Measurements from ENCODE around the gene ACYP2. TPM values are rescaled to one million over a fixed set of nuclear protein-coding genes. Genes with fewer than 3 reads are reported as not detected.

The ACYP2 gene
- total RNA-seq, 8 experiments from 2014 or later, result 12.3 to 29.2 (median 20.3) TPM

DNA sequence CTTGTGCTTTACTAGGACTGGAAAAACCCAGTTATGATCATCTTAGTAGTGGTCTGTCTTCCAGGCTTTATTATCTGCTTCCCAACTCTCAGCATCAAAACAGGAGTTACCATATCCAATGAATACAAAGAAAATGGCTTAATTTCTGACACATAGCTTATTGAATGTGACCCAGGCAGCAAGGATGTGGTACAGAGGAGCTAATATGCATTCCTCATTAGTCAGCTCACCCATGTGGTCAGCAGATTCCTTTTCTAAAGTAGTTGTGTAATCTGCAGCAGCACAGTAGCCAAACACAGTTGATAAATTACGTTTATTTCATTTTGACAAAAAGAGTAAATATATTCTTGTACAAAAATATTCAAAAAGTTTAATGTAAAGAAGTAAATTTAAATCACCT, 97.0 kb downstream of the ACYP2 start:
- 0 to 100% (median 64%) methylated on average over 1 of the region's 1 CpG for WGBS, 10 experiments
- in situ Hi-C loops (cut with MboI; ENCODE audit: low pct_unique_long_range_greater_than_20kb in 2 of 9, low sequenced_read_pairs in 9 of 9, unreplicated experiment in 9 of 9), result no loop called here
- Histone ChIP-seq H3K4me1 (replicated peaks in 1 of 2) (no peaks in the 10 kb centered on the region), H3K4me3 (no peak overlapping the region), H3K27ac (no peak overlapping the region)
- ATAC-seq (replicated peaks in 6 of 8), result peak; percentile 43 to 99 (median 58)

- Histone ChIP-seq H3K4me1 (replicated peaks in 1 of 2) (no peaks in the 10 kb centered on the region), H3K27ac (no peak overlapping the region), H3K4me3 (no peak overlapping the region)
- ATAC-seq (replicated peaks in 6 of 8), result no peak
- in situ Hi-C loops (cut with MboI; ENCODE audit: low pct_unique_long_range_greater_than_20kb in 2 of 9, low sequenced_read_pairs in 9 of 9, unreplicated experiment in 9 of 9), result no loop called here
- WGBS, 10 experiments, result 92 to 100% (median 96%) methylated on average over 1 to 4 of the region's 4 CpGs
Measured at GRCh38 chr2:54213082-54213481, 97.7 kb downstream of the ACYP2 start.

- Histone ChIP-seq H3K27ac (no peak overlapping the region), H3K4me3 (no peak overlapping the region), H3K4me1 (replicated peaks in 1 of 2) (peaks cover 7% of the 10 kb centered on the region in 2 donors)
- in situ Hi-C loops (cut with MboI; ENCODE audit: low pct_unique_long_range_greater_than_20kb in 2 of 9, low sequenced_read_pairs in 9 of 9, unreplicated experiment in 9 of 9), result no loop called here
- ATAC-seq (replicated peaks in 6 of 8), result no peak
- 52 to 93% (median 83%) methylated on average over 1 to 2 of the region's 2 CpGs; no CpG with 5 or more reads in 2 of the 10 experiments for WGBS, 10 experiments
Measured at GRCh38 chr2:54224997-54225396, 109.6 kb downstream of the ACYP2 start.

DNA sequence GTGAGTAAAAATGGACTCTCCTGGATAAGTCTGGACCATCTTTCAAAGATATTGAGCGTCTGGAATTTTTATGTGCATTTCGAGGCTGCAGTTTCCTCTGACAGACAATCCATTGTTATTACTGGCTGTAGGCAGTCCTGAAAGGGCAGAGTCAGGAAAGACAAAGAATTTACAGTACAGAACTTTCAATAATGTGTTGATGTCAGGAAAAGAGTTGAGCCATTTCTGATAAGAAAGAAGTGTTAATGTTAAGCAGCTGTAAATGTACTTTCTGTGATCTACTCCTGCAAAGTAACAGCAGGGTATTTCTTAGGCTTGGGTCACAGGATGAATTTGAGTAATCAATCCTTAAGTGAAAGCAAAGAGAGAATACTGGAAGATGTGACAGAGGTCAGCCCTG, 110.8 kb downstream of the ACYP2 start:
- 0 to 75% (median 66%) methylated on average over 1 to 2 of the region's 2 CpGs; no CpG with 5 or more reads in 1 of the 10 experiments for WGBS, 10 experiments
- Histone ChIP-seq H3K4me3 (no peak overlapping the region), H3K4me1 (replicated peaks in 1 of 2) (peaks cover 7% of the 10 kb centered on the region in 2 donors), H3K27ac (no peak overlapping the region)
- ATAC-seq (replicated peaks in 6 of 8), result peak in 4 of 8 experiments; percentile 44 to 87 (median 76)
- in situ Hi-C loops (cut with MboI; ENCODE audit: low pct_unique_long_range_greater_than_20kb in 2 of 9, low sequenced_read_pairs in 9 of 9, unreplicated experiment in 9 of 9), result no loop called here

DNA sequence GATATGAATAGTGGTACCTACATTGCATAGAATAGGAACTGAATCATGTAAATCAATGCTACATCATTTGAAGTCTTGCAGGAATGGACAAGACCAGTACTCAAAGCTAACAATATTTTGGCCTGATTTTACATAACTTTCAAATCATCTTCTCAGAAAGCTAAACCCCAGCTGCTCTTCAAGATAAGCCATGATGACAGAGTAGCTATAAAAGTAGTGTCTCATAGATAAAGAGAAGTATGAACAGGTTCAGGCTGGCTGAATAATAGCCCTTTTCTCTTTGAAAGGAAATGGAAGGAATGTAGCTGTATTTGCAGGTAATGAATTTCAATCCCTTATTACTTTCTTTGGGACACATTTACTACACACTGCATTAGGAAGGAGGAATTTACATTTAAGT, 112.4 kb downstream of the ACYP2 start:
- Histone ChIP-seq H3K27ac (no peak overlapping the region), H3K4me3 (no peak overlapping the region), H3K4me1 (replicated peaks in 1 of 2) (peaks cover 7% of the 10 kb centered on the region in 2 donors)
- ATAC-seq (replicated peaks in 6 of 8), result no peak
- in situ Hi-C loops (cut with MboI; ENCODE audit: low pct_unique_long_range_greater_than_20kb in 2 of 9, low sequenced_read_pairs in 9 of 9, unreplicated experiment in 9 of 9), result no loop called here

GRCh38 chr2:54228945-54229344, 113.5 kb downstream of the ACYP2 start:
- Histone ChIP-seq H3K4me3 (no peak overlapping the region), H3K4me1 (replicated peaks in 1 of 2) (peaks cover 7% of the 10 kb centered on the region in 2 donors), H3K27ac (no peak overlapping the region)
- ATAC-seq (replicated peaks in 6 of 8), result no peak
- 67 to 100% (median 100%) methylated on average over 1 to 2 of the region's 2 CpGs; no CpG with 5 or more reads in 3 of the 10 experiments for WGBS, 10 experiments
- in situ Hi-C loops (cut with MboI; ENCODE audit: low pct_unique_long_range_greater_than_20kb in 2 of 9, low sequenced_read_pairs in 9 of 9, unreplicated experiment in 9 of 9), result no loop called here

- WGBS, 10 experiments, result 22 to 62% (median 49%) methylated on average over 1 to 4 of the region's 4 CpGs
- Histone ChIP-seq H3K4me1 (replicated peaks in 1 of 2) (no peaks in the 10 kb centered on the region), H3K4me3 (no peak overlapping the region), H3K27ac (no peak overlapping the region)
- no peak for ATAC-seq (replicated peaks in 6 of 8)
- in situ Hi-C loops (cut with MboI; ENCODE audit: low pct_unique_long_range_greater_than_20kb in 2 of 9, low sequenced_read_pairs in 9 of 9, unreplicated experiment in 9 of 9), result no loop called here
Measured at GRCh38 chr2:54233832-54234649, 118.6 kb downstream of the ACYP2 start.

GRCh38 chr2:54237428-54237827, 122.0 kb downstream of the ACYP2 start:
- no peak for ATAC-seq (replicated peaks in 6 of 8)
- in situ Hi-C loops (cut with MboI; ENCODE audit: low pct_unique_long_range_greater_than_20kb in 2 of 9, low sequenced_read_pairs in 9 of 9, unreplicated experiment in 9 of 9), result no loop called here
- Histone ChIP-seq H3K27ac (no peak overlapping the region), H3K4me3 (no peak overlapping the region), H3K4me1 (replicated peaks in 1 of 2) (no peaks in the 10 kb centered on the region)
- 74 to 100% (median 89%) methylated on average over 1 to 2 of the region's 2 CpGs for WGBS, 10 experiments

- no peak overlapping the region for H3K27ac ChIP-seq
- WGBS, 10 experiments, result 60 to 100% (median 90%) methylated on average over 1 of the region's 1 CpG; no CpG with 5 or more reads in 6 of the 10 experiments
- peak in 1 of 8 experiments; percentile 23 for ATAC-seq (replicated peaks in 6 of 8)
- in situ Hi-C loops (cut with MboI; ENCODE audit: low pct_unique_long_range_greater_than_20kb in 2 of 9, low sequenced_read_pairs in 9 of 9, unreplicated experiment in 9 of 9), result no loop called here
- H3K4me1 ChIP-seq (replicated peaks in 1 of 2), result no peaks in the 10 kb centered on the region
- H3K4me3 ChIP-seq, result no peak overlapping the region
Measured at GRCh38 chr2:54239427-54239826, 124.0 kb downstream of the ACYP2 start.

- peak in 2 of 8 experiments; percentile 99 to 100 for ATAC-seq (replicated peaks in 6 of 8)
- Histone ChIP-seq H3K4me3 (no peak overlapping the region), H3K4me1 (replicated peaks in 1 of 2) (no peaks in the 10 kb centered on the region), H3K27ac (no peak overlapping the region)
- WGBS, 10 experiments, result 0 to 52% (median 22%) methylated on average over 1 to 5 of the region's 5 CpGs
- in situ Hi-C loops (cut with MboI; ENCODE audit: low pct_unique_long_range_greater_than_20kb in 2 of 9, low sequenced_read_pairs in 9 of 9, unreplicated experiment in 9 of 9), result no loop called here
Measured at GRCh38 chr2:54240515-54241469, 125.4 kb downstream of the ACYP2 start.

DNA sequence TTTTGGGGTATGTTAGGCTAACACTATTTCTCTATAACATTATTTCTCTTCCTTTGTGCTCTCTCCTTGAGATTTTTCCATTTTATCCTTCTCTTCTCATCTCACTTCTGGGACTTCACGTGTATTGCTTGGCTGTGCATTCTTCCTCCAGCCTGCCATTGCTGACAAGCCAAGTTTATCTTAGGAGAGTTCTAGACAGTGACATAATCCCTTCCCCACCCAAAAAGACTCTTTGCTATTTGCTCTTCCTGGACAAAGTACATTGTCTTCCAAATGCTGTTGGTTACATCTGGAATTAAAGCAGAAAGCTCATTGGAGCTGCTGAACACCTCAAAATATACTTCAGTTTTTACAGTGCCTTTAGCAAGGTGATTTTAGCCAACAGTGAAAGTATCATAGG, 131.7 kb downstream of the ACYP2 start:
- peak in 1 of 8 experiments; percentile 23 for ATAC-seq (replicated peaks in 6 of 8)
- Histone ChIP-seq H3K27ac (no peak overlapping the region), H3K4me3 (no peak overlapping the region), H3K4me1 (replicated peaks in 1 of 2) (no peaks in the 10 kb centered on the region)
- in situ Hi-C loops (cut with MboI; ENCODE audit: low pct_unique_long_range_greater_than_20kb in 2 of 9, low sequenced_read_pairs in 9 of 9, unreplicated experiment in 9 of 9), result no loop called here
- 0 to 100% (median 50%) methylated on average over 1 of the region's 1 CpG; no CpG with 5 or more reads in 3 of the 10 experiments for WGBS, 10 experiments

GRCh38 chr2:54249629-54250028, 134.2 kb downstream of the ACYP2 start:
- ATAC-seq (replicated peaks in 6 of 8), result no peak
- Histone ChIP-seq H3K4me1 (replicated peaks in 1 of 2) (peaks cover 7% of the 10 kb centered on the region in 2 donors), H3K4me3 (no peak overlapping the region), H3K27ac (no peak overlapping the region)
- in situ Hi-C loops (cut with MboI; ENCODE audit: low pct_unique_long_range_greater_than_20kb in 2 of 9, low sequenced_read_pairs in 9 of 9, unreplicated experiment in 9 of 9), result no loop called here

- ATAC-seq (replicated peaks in 6 of 8), result peak in 1 of 8 experiments; percentile 27
- in situ Hi-C loops (cut with MboI; ENCODE audit: low pct_unique_long_range_greater_than_20kb in 2 of 9, low sequenced_read_pairs in 9 of 9, unreplicated experiment in 9 of 9), result no loop called here
- Histone ChIP-seq H3K4me1 (replicated peaks in 1 of 2) (peaks cover 7% of the 10 kb centered on the region in 2 donors), H3K27ac (no peak overlapping the region), H3K4me3 (no peak overlapping the region)
Measured at GRCh38 chr2:54254180-54254579, 138.8 kb downstream of the ACYP2 start.
